ENCODE measurements around the gene PAM. TPM values are rescaled to one million over a fixed set of nuclear protein-coding genes. Genes with fewer than 3 reads are reported as not detected.
"Not testable (repeated sequence)": the region's sequence is repeated elsewhere in the genome, so short reads cannot be mapped to it uniquely, and the experiment has no call there.

Gene PAM
- polyA plus RNA-seq, 4 donors, result 165 to 248 (median 215) TPM

DNA sequence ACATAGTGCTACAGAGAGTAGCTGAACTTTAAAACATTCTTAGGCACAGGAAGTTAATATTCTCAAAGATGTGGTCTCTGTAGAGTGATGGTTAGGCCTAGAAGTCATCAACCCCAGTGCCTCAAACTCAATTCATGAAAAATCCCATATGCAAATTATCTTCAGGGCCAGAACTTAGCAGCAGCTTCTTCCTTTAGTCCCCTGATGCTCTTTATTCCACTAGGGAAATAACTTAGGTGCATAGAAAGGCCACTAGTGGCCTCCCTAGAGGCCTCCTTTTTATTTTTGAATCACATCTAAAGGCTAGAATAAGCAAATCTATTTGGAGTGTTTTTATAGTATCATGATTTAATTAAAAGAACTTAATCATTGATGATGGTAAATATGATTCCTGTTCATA lies 276.5 kb downstream of the PAM start:
- DNase-seq (ENCODE audit: low read depth in 4 of 4, low spot score in 2 of 4), result no peak

DNA sequence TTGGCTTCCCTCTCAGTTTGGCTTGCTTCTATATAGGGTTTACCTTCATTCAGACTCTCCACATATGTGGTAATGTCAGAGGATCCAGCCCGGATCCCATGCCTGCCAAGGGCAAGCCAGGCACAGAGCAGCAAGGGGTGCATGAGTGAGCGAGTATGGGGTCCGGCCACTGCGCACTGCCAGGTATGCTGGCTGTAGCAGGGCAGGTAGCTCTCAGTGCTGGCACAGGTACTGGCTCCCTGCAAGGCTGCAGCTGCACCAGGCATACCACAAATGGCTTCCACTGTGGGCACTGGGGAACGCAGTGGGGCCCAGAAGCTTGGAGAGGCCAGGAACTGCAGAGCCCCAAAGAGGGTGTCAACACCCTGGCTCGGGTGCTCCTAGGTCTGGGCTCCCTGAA lies 278.6 kb downstream of the PAM start:
- DNase-seq (ENCODE audit: low read depth in 4 of 4, low spot score in 2 of 4), result no peak

DNA sequence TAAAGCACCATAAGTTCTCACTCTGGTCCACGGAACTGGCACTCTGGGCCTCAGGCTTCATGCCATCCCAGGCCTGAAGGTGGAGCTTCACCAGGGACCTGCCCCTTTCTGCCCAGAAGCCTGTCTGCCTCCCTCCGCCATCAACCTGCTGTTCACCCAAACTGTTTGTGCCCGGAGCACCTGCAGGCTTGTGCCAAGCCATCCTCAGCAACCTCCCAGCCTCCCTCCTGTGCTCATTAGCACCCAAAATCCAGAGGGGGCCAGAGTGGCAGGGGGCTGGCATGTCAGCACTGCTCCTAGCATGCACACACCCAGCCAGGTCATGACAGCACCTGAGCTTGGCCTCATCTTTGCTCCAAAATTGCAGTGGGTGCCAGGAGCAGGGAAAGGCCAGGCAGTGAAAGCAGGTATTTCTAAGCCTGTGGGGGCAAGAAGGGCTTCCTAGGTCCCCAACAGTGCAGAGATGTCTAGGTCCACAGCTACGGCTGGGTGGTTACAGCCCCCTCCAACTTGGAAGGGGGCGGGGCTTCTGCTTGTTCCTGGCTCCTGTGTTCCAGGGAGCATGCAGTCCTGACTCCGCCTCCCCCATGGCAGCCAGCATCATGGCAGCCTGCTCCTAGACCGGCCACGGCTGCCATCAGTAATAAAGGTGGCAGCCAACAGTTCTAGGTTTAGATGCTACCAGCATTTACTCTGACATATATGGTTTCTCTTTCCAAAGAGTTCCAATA lies 279.7 kb downstream of the PAM start:
- no peak for DNase-seq (ENCODE audit: low read depth in 4 of 4, low spot score in 2 of 4)

DNA sequence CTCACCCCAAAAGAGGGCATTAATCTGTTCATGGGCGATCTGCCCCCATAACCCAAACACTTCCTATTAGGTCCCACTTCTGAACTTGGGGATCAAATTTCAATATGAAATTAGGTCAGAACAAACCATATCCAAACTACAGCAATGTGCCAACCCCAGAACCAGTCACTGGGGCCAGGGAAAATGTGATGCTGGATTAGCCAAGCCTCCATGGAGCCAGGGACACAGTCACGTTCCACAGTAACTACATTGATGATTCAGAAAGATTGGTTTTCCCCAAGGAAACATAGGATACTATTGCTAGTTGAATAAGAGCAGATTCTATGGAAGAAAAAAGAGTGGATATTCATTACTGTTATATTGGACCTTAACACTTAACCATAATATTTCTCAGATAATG lies 280.6 kb downstream of the PAM start:
- no peak for DNase-seq (ENCODE audit: low read depth in 4 of 4, low spot score in 2 of 4)

DNA sequence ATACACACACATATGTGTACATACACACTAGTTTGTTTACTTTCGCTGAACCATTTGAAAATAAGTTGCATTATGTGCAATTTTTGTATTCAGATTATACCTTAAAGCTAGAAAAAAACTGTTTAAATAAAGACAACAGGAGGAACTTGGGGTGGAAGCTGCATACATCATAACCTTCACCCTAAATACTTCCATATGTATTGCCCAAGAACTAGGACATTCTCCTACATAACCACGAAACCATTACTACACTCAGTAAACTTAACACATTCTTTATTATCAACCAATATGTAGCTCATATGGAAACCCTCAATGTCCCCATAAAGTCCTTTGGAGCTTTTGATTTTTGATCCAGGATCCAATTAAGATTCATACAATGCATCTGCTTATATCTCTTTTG lies 281.5 kb downstream of the PAM start:
- no peak for DNase-seq (ENCODE audit: low read depth in 4 of 4, low spot score in 2 of 4)

DNA sequence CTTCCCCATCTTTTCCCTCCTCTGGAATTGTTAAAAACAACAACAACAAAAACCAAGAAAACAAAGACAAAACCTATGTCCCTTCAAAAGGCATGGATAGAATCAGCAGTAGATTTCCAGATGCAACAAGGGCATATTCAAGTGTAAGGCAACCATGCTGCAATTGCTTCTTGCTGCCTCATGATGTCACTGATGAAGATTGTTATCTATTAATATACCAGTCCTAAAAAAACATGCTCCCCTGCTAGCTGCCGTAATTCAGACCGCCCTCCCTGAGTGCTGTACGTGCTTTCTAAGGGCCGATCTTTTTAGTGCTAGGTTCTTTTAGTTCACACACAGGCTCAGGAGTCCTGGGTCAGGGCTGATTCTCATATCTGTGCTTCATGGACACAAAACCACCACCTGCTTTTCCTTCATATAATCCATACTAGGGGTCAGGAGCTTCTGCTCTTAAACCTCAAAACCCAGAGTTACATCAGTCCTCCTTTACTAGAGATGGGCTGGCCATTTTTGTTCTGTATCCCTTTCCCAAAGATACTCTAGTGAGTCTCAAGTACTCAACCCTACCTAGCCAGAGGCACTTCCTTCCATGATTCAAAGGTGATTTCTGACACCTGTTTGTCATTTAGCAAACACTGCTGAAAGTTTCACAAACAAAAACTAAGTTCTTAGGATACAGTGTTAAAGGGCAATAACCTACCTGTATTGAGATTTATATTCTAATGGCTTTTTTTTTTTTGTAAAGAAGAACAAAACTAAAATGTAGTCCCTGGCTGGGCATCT lies 282.8 kb downstream of the PAM start:
- no peak for DNase-seq (ENCODE audit: low read depth in 4 of 4, low spot score in 2 of 4)

DNA sequence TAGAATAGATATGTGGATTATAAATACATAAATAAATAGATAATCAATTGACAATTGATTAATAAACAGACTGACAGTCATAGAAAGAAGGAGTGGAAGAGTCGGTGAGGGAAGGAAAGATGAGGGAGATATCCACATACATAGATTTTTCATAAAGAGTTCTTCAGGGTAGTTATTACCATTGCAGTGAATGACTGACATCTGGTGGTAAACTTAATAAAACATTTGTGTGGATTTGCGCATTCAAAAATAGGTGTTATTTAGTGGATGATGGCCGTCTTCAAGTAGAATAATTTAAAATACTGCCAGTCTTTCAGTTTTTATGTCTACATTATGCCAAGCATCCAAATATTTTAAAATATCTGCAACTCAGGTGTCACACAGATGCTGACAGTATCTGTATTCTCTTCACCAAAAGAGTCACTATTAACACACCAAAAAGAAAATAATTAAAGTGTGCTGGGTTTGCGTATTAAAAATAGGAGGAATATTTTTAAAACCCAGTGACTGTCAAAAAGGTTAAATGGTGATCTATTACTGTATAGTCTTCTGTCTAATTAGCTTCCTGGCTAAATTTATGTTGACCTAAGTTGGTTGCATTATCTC lies 286.1 kb downstream of the PAM start:
- DNase-seq (ENCODE audit: low read depth in 4 of 4, low spot score in 2 of 4), result peak in 1 of 4 donors; percentile 12

DNA sequence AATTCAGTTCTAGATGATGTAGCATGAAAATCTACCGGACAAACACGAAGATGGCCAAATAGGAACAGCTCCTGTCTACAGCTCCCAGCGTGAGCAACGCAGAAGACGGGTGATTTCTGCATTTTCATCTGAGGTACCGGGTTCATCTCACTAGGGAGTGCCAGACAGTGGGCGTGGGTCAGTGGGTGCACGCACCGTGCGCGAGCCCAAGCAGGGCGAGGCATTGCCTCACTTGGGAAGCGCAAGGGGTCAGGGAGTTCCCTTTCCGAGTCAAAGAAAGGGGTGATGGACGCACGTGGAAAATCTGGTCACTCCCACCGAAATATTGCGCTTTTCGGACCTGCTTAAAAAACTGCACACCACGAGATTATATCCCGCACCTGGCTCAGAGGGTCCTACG lies 291.6 kb downstream of the PAM start:
- DNase-seq (ENCODE audit: low read depth in 4 of 4, low spot score in 2 of 4), result not testable (repeated sequence)

DNA sequence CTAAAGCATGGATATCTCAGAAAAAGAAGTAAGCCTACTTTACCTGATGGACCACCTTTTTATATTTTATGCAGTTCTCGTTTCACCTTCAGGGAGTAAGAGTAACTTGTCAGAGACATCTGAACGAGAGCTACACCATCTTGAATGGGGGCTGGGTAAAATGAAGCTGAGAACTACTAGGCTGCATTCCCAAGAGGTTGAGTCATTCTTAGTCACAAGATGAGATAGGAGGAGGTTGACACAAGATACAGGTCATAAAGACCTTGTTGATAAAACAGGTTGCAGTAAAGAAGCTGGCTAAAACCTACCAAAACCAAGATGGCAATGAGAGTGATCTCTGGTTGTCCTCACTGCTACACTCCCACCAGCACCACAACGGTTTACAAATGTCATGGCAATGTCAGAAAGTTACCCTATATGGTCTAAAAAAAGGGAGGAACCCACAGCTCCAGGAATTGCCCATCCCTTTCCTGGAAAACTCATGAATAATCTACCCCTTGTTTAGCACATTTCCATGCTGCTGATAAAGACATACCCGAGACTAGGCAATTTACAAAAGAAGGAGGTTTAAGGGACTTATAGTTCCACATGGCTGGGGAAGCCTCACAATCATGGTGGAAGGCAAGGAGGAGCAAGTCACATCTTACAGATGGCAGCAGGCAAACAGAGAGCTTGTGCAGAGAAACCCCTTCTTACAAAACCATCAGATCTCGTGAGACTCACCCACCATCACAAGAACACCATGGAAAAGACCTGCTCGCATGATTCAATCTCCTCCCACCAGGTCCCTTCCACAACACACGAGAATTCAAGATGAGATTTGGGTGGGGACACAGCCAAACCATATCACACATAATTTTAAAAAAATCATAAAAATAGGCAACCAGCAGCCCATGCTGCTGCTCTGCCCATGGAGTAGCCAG lies 302.4 kb downstream of the PAM start:
- DNase-seq (ENCODE audit: low read depth in 4 of 4, low spot score in 2 of 4), result no peak

DNA sequence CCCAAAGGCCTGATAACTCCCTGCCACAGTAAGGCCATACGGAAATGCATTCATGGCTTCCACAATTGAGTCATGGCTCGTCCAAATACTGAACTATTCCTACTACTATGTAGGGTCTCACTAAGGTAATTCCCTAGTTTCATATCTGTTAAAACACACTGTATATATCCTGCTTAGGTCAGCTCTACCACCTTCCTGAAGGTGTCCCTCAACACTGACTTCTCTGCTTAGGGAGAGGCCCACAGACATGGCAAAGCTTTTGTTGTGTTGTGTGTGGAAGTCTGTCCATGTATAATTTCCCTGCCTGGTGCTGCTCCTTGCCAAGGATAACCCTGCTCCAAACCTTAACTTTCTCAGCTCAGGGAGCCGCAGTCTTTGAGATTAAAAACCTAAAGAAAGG lies 304.4 kb downstream of the PAM start:
- no peak for DNase-seq (ENCODE audit: low read depth in 4 of 4, low spot score in 2 of 4)

DNA sequence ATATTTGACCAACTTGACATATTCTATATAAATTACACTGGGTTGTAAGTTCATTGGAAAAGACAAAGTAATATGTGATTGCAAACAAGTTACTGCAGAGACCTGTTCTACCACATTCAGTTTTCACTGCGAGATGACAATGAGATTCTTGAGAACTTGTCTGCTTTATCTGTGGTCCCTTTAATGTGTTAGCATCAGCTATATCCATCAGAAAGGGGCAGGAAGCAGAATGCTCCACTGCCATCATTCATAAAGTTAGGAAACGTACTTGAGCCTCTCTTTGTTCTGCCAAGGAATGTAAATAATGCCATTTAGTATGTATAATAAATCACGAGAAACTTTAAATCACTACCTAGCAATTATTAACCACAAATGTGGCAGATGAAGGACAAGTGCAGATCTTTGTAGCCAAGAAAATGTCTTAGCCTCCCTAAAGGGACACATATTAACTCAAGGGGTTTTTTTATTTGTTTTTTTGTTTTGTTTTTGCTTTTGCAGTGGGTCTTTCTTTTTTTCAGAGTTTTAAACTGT lies 305.4 kb downstream of the PAM start:
- peak in 2 of 4 donors; percentile 13 to 19 for DNase-seq (ENCODE audit: low read depth in 4 of 4, low spot score in 2 of 4)

DNA sequence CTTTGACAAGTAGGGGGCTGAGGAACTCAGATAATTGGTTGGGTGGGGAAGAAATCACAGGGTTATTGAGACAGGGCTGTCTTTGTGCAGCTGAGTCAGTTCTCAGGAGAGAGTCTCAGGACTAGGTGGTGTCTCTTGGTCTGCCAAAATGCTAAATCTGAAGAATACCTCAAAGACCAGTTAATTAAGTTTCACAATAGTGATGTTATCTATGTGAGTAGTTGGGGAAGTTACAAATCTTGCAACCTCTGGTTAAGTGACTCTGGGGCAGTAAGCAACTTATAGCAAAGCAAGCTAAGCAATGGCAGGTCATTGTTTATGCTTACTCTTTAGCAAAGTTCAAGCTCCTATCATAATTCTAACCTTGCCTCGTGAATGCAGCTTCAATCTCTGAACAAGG lies 311.2 kb downstream of the PAM start:
- DNase-seq (ENCODE audit: low read depth in 4 of 4, low spot score in 2 of 4), result no peak

DNA sequence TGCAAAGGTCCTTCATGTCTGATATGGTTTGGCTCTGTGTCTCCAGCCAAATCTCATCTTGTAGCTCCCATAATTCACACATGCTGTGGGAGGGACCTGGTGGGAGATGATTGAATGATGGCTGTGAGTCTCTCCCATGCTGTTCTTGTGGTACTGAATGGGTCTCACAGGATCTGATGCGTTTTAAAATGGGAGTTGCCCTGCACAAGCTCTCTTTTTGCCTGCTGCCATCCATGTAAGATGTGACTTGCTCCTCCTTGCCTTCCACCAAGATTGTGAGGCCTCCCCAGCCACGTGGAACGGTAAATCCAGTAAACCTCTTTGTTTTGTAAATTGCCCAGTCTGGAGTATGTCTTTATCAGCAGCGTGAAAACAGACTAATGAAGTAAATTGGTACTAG lies 318.4 kb downstream of the PAM start:
- DNase-seq (ENCODE audit: low read depth in 4 of 4, low spot score in 2 of 4), result not testable (repeated sequence)

DNA sequence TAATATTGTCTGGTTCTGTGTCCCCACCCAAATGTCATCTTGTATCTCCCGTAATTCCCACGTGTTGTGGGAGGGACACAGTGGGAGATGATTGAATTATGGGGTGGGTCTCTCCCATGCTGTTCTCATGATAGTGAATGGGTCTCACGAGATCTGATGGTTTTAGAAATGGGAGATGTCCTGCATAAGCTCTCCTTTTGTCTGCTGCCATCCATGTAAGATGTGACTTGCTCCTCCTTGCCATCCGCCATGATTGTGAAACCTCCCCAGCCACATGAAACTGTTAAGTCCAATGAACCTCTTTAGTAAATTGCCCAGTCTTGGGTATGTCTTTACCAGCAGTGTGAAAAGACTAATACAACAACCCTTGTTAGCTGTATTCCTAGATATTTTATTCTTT lies 320.3 kb downstream of the PAM start:
- DNase-seq (ENCODE audit: low read depth in 4 of 4, low spot score in 2 of 4), result no peak

Measured in left renal cortex interstitium (tissue), 4 donors.